SIG-M5 (cell line): Measurements from ENCODE around the gene DSG2.

Experiments used
- DNase-seq: peaks from one replicate; lab custom pipeline; 2025; lab: John Stamatoyannopoulos, UW

Gene DSG2

GRCh38 chr18:31590570-31590969 is 92.6 kb downstream of the DSG2 start:
- DNase-seq: no peak

- no peak for DNase-seq
Observed at GRCh38 chr18:31591113-31591512, 93.1 kb downstream of the DSG2 start.

- DNase-seq: no peak
Observed at GRCh38 chr18:31591628-31592027, 93.7 kb downstream of the DSG2 start, which contains the start of gene TTR. Gene TTR (plus strand): TSS chr18:31591877. CDS start chr18:31591903, 26 bp downstream.

GRCh38 chr18:31592506-31593157 is 94.7 kb downstream of the DSG2 start:
- no peak for DNase-seq

- no peak for DNase-seq
Observed at GRCh38 chr18:31595121-31595771, 97.3 kb downstream of the DSG2 start.

- DNase-seq: no peak
Observed at GRCh38 chr18:31596081-31596872, 98.3 kb downstream of the DSG2 start.

GRCh38 chr18:31598021-31598805 is 100.2 kb downstream of the DSG2 start:
- DNase-seq: no peak
